ENCODE measurements around the gene CDC42. TPM values are rescaled to one million over a fixed set of nuclear protein-coding genes. Genes with fewer than 3 reads are reported as not detected.
"Not testable (repeated sequence)": the region's sequence is repeated elsewhere in the genome, so short reads cannot be mapped to it uniquely, and the experiment has no call there.

CDC42 gene
- total and polyA plus RNA-seq, 8 donors: 277 to 381 (median 335) TPM

DNA sequence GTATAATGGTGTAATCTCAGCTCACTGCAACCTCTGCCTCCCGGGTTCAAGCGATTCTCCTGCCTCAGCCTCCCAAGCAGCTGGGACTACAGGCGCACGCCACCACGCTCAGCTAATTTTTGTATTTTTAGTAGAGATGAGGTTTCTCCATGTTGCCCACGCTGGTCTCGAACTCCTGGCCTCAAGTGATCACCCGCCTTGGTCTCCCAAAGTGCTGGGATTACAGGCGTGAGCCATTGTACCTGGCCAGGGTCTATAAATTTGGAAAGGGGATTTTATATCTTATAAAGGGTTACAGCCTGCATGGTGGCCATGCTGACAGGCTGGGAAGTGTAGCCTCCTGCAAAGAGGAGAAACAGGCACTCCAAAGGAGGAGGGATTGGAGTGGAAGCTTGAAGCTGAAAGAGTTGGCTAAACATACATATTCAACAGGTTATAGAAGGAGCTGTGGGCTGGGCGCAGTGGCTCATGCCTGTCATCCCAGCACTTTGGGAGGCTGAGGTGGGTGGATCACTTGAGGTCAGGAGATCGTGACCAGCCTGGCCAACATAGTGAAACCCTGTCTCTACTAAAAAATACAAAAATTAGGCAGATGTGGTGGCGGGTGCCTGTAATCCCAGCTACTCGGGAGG is 37.8 kb upstream of the CDC42 start:
- H3K36me3 ChIP-seq; H3K27me3 ChIP-seq; DNase-seq; intact Hi-C loops (cut with DNase I); ATAC-seq; H3K9me3 ChIP-seq; H3K27ac ChIP-seq; H3K4me3 ChIP-seq: not testable (repeated sequence)
- peaks cover 0 to 15% of the 10 kb centered on the region in 2 donors for H3K4me1 ChIP-seq

DNA sequence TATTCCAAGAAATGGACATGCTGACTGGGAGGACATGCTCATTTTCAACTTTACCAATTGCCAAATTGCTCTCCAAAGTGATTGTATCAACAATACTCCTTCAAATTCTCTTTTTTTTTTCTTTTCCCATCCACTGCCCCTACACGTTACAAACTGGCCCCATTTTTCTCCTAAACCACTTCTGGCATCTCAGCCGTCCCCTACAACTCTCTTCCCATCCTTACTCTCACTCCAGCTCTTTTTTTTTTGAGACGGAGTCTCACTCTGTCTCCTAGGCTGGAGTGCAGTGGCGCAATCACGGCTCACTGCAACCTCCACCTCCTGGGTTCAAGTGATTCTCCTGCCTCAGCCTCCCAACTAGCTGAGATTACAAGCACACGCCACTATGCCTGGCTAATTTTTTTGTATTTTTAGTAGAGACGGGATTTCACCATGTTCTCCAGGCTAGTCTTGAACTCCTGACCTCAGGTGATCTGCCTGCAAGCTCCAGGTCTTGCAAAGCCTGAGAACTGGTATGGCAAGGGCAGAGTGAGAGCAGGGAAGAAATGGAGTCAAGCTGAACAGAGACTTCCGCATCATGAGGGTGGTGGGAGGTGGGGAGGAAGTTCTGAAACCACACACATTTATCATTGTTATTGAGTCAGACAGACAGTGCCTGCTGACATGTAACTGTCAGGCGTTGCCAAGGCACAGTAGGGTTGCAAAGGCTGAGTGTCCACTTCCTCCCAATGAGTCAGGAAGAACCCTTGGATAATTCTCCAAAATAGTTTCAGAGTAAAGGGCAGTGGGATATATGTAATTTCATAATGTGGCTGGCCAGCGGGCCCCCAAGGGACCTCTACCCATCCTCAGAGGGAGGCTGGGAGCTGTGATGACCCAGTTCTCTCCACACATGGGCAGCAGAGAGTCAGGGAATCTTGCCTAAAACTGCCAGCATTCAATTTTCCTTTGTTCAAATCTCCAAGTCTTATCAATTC is 33.6 kb upstream of the CDC42 start:
- DNase-seq: peak in 1 of 4 donors; percentile 74
- peak overlapping the region; percentile 29 to 78 for H3K27ac ChIP-seq
- intact Hi-C loops (cut with DNase I): no loop called here

GRCh38 chr1:22021061-22021460 is 31.4 kb upstream of the CDC42 start:
- DNase-seq: no peak
- no peak for ATAC-seq
- Histone ChIP-seq H3K4me1 (peaks cover 0 to 33% of the 10 kb centered on the region in 2 donors), H3K9me3 (no peaks in the 10 kb centered on the region), H3K4me3 (no peak overlapping the region), H3K36me3 (no peaks in the 10 kb centered on the region), H3K27ac (no peak overlapping the region), H3K27me3 (no peaks in the 10 kb centered on the region)
- intact Hi-C loops (cut with DNase I): no loop called here
- TF ChIP-seq, protein P1, sequence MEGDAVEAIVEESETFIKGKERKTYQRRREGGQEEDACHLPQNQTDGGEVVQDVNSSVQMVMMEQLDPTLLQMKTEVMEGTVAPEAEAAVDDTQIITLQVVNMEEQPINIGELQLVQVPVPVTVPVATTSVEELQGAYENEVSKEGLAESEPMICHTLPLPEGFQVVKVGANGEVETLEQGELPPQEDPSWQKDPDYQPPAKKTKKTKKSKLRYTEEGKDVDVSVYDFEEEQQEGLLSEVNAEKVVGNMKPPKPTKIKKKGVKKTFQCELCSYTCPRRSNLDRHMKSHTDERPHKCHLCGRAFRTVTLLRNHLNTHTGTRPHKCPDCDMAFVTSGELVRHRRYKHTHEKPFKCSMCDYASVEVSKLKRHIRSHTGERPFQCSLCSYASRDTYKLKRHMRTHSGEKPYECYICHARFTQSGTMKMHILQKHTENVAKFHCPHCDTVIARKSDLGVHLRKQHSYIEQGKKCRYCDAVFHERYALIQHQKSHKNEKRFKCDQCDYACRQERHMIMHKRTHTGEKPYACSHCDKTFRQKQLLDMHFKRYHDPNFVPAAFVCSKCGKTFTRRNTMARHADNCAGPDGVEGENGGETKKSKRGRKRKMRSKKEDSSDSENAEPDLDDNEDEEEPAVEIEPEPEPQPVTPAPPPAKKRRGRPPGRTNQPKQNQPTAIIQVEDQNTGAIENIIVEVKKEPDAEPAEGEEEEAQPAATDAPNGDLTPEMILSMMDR (IDR thresholded peaks at IDR 0.05): no peak

More for the DNA sequence above, 33.6 kb upstream of the CDC42 start:
- Histone ChIP-seq H3K9me3 (no peaks in the 10 kb centered on the region), H3K4me1 (peaks cover 0 to 22% of the 10 kb centered on the region in 2 donors), H3K36me3 (no peaks in the 10 kb centered on the region), H3K27me3 (no peaks in the 10 kb centered on the region), H3K4me3 (no peak overlapping the region)
- ATAC-seq: peak; percentile 69
- TF ChIP-seq, protein P1 (IDR thresholded peaks at IDR 0.05): no peak

DNA sequence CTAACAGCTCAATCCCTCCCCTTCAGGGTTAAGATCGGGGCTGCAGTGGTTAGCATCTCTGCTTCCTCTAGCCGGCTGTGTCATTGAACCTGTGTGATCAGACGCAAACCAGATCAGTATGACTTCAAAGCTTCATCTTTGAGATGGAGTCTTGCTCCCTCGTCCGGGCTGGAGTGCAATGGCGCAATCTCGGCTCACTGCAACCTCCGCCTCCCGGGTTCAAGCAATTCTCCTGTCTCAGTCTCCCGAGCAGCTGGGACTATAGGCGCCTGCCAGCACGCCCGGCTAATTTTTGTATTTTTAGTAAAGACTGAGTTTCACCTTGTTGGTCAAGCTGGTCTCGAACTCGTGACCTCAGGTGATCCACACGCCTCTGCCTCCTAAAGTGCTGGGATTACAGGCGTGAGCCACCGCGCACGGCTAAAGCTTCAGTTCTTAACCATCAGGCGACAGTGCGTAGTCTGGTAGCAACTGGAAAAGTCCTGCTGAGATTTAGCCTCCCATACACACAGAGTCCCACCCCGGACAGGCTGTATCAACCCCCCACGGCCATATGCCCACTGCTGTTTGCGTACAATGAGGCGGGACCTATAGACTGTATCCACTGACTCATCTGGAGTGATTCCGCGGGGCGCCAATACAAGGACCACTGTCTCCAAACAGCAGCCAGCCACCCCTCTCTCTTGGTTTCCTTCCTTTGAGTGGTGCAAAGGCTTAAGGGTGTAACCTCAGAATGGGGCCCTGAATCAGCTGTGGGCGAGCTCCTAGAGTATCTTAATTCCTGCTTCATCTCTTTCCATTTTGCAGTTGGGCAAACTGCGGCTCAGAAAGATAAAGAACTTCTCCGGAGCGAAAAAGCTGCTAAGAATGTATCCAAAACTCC is 27.8 kb upstream of the CDC42 start:
- TF ChIP-seq, protein P1 (IDR thresholded peaks at IDR 0.05): no peak
- intact Hi-C loops (cut with DNase I): no loop called here
- peak overlapping the region; percentile 75 to 82 for H3K4me3 ChIP-seq
- no peaks in the 10 kb centered on the region for H3K27me3 ChIP-seq
- ATAC-seq: peak; percentile 63
- no peaks in the 10 kb centered on the region for H3K36me3 ChIP-seq
- peaks cover 0 to 29% of the 10 kb centered on the region in 2 donors for H3K4me1 ChIP-seq
- no peaks in the 10 kb centered on the region for H3K9me3 ChIP-seq
- H3K27ac ChIP-seq: peak overlapping the region; percentile 97 to 98
- DNase-seq: peak in 2 of 4 donors; percentile 73 to 78

GRCh38 chr1:22025368-22026155 is 26.9 kb upstream of the CDC42 start:
- Histone ChIP-seq H3K36me3 (no peaks in the 10 kb centered on the region), H3K27me3 (no peaks in the 10 kb centered on the region), H3K4me1 (peaks cover 0 to 29% of the 10 kb centered on the region in 2 donors), H3K9me3 (no peaks in the 10 kb centered on the region), H3K4me3 (peak overlapping the region; percentile 75 to 82), H3K27ac (peak overlapping the region; percentile 97 to 98)
- TF ChIP-seq, protein P1 (IDR thresholded peaks at IDR 0.05): no peak
- DNase-seq: peak; percentile 78 to 93 (median 90)
- intact Hi-C loops (cut with DNase I): no loop called here
- ATAC-seq: peak; percentile 85
